Astrocyte (in vitro differentiated cells and primary cell): ENCODE measurements around the gene CACNA1C.

Experiments used
- EZH2 ChIP-seq: IDR thresholded peaks from 2 replicates; pipeline ENCODE4 v1.6.1; 2012; ENCODE audit warnings: mild to moderate bottlenecking, low read length, inconsistent platforms; ENCODE audit not compliant: insufficient read depth
- TF ChIP-seq, protein P1 (sequence below): IDR thresholded peaks from 2 replicates; pipeline ENCODE4 v1.5.1; 2011; ENCODE audit warnings: low read depth, mild to moderate bottlenecking, inconsistent platforms, low read length, moderate library complexity; ENCODE audit not compliant: insufficient read depth

GRCh38 chr12:2300168-2300567 is 247.4 kb downstream of the CACNA1C start:
- TF ChIP-seq, protein P1, sequence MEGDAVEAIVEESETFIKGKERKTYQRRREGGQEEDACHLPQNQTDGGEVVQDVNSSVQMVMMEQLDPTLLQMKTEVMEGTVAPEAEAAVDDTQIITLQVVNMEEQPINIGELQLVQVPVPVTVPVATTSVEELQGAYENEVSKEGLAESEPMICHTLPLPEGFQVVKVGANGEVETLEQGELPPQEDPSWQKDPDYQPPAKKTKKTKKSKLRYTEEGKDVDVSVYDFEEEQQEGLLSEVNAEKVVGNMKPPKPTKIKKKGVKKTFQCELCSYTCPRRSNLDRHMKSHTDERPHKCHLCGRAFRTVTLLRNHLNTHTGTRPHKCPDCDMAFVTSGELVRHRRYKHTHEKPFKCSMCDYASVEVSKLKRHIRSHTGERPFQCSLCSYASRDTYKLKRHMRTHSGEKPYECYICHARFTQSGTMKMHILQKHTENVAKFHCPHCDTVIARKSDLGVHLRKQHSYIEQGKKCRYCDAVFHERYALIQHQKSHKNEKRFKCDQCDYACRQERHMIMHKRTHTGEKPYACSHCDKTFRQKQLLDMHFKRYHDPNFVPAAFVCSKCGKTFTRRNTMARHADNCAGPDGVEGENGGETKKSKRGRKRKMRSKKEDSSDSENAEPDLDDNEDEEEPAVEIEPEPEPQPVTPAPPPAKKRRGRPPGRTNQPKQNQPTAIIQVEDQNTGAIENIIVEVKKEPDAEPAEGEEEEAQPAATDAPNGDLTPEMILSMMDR: no peak
- TF ChIP-seq EZH2: no peak
